DOHH2 (cell line): Measurements from ENCODE around the gene STT3B.

ENCODE experiments used
- EZH2phosphoT487 ChIP-seq: fragments of 200-600 bp; sonication (generic); IDR thresholded peaks from 2 replicates; pipeline ENCODE4 v1.6.1; 2017; ENCODE audit warnings: borderline replicate concordance, mild to moderate bottlenecking, antibody characterized with exemption, low read length, moderate library complexity, mixed read lengths
- TF ChIP-seq, protein P1 (sequence below): fragments of 200-600 bp; sonication (generic); IDR thresholded peaks from one replicate; pipeline ENCODE4 v1.5.1; 2014; ENCODE audit warnings: antibody characterized with exemption, mild to moderate bottlenecking, low read depth, low read length; ENCODE audit not compliant: poor library complexity, severe bottlenecking

DNA sequence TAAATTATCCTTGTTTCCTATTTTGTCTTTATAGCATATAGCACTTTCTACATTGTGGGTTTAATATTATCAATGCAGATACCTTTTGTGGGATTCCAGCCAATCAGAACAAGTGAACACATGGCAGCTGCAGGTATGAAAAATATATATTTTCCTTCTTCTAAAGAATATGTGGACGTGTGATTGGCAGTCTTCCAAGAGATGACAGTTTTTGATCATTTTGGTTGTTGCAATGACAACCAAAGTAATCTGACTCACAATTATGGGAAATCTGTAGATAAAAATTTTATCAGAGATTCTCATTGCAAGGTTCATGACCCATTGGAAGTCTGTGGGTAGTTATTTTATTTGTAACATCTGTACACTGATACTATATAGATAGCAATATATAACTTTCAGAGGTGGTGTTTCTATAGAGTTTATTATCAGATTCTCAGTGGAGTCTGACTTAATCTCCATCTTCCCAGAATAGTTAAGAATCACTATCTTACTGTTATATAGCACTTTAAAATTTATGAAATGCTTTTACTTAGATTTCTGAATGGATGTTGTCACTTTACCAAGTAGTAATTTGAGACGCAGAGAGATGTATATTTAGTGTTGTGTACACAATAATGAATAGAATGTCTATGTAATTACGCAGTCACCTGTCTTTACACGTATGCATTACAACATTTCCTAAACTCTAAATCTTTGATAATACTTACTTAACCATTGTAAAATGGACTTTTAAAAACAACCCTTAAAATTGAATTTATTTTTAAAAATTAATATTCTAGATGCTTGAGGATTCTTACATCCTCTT, 82.5 kb downstream of the STT3B start:
- TF ChIP-seq, protein P1, sequence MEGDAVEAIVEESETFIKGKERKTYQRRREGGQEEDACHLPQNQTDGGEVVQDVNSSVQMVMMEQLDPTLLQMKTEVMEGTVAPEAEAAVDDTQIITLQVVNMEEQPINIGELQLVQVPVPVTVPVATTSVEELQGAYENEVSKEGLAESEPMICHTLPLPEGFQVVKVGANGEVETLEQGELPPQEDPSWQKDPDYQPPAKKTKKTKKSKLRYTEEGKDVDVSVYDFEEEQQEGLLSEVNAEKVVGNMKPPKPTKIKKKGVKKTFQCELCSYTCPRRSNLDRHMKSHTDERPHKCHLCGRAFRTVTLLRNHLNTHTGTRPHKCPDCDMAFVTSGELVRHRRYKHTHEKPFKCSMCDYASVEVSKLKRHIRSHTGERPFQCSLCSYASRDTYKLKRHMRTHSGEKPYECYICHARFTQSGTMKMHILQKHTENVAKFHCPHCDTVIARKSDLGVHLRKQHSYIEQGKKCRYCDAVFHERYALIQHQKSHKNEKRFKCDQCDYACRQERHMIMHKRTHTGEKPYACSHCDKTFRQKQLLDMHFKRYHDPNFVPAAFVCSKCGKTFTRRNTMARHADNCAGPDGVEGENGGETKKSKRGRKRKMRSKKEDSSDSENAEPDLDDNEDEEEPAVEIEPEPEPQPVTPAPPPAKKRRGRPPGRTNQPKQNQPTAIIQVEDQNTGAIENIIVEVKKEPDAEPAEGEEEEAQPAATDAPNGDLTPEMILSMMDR, result no peak
- no peak for TF ChIP-seq EZH2phosphoT487
